Fibroblast of gingiva (primary cell): ENCODE measurements around the gene TENM4.
"Not testable (repeated sequence)": the region's sequence is repeated elsewhere in the genome, so short reads cannot be mapped to it uniquely, and the experiment has no call there.

Experiments
- DNase-seq: peaks from one replicate; pipeline ENCODE4 v3.0.0-alpha.2; 2011; ENCODE audit warnings: low read depth

Gene TENM4

DNA sequence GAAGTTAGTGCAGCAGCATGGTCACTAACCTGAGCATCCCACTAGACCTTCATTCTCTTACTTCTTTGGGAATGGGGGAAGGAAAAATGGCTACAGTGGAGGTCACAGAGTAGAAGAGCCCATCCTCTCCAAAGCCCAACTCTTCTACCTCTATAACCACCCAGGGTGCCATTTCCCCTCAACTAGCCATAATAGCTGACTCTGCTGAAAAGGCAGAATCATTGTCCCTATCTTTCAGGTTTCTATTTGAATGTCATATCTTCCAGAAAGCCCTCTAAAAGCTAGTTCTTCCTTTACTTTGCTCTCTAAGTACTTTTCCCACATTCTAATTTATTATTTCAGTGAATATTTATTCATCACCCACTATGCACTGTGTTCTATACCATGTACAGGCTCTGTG is 421.6 kb downstream of the TENM4 start:
- DNase-seq, result no peak

DNA sequence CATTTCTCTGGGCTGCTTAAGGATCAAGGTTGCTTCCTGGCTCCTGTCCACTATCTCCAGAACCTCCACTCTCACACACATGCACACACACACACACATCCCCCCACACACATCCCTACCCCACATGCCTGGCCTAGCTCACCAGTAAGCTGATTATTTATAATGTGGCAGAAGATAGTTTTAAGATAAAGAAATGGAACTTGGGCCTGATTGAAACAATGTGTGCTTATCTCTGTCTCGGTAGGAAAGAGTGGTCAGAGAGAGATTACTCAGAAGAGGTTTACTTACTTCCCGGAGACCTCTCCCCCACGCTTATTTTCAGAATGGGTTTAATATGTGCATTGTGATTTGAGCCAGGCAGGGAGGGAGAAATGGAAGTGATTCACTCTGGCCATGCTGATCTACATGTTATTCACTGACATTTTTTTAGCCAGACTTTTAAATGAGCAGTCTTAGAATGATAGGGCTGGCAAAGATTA is 422.4 kb downstream of the TENM4 start:
- no peak for DNase-seq

- DNase-seq, result no peak
These were observed 423.0 kb downstream of the TENM4 start for GRCh38 chr11:79017811-79018210.

- DNase-seq, result no peak
These were observed 427.3 kb downstream of the TENM4 start for GRCh38 chr11:79013509-79013908.

GRCh38 chr11:79011357-79011756 is 429.5 kb downstream of the TENM4 start:
- DNase-seq, result no peak

GRCh38 chr11:79007771-79008402 is 432.9 kb downstream of the TENM4 start:
- DNase-seq, result no peak

DNA sequence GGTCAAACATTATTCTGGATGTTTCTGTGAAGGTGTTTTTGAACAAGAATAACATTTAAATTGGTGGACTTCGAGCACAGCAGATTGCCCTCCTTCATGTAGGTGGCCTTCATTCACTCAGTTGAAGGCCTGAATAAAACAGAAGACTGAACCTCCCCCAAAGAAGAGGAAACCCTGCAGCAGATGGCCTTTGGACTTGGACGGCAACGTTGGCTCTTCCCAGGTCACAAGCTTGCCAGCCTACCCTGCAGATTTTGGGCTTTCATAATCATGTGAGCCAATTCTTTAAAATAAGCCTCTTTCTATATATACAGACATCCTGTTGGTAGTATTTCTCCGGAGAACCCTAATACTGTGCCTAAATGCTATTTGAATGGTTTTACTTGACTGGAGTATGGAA is 434.0 kb downstream of the TENM4 start:
- DNase-seq, result no peak

DNA sequence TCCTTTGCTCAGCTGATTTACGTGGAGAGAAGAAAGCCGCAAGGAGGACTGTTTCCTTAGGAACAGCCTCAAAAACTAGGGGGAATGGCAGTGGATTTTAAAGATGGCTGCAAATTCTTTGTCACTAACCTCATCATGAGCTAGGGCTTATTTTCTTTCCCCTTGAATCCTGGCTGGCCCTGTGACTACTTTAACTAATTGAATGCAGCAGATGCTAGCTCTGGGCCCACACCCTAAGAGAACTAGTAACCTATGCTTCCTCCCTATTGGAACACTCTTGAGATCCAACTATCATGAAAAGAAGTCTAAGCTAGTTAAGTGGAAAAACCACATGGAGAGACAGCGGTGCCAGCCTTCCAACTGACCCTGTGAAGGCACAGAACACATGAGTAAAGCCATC is 444.8 kb downstream of the TENM4 start:
- no peak for DNase-seq

DNA sequence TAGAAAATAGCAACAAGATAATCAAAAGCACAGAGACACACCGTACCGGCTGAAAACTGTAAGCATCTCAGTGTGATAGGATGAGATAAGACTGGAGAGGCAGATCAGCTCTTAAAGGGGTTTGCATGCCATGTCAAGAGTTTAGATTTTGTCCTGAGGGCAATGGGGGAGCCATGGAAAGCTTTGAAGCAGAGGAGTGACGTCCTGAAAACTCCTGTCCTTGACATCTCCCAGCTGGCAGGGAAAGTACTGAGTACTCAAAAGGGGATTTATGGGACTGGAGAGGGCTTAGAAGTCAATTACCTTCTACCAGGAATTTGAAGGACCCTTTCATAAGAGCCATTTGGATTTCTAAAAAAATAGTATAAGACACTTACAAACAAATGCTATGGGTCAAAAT is 445.7 kb downstream of the TENM4 start:
- DNase-seq, result no peak

DNA sequence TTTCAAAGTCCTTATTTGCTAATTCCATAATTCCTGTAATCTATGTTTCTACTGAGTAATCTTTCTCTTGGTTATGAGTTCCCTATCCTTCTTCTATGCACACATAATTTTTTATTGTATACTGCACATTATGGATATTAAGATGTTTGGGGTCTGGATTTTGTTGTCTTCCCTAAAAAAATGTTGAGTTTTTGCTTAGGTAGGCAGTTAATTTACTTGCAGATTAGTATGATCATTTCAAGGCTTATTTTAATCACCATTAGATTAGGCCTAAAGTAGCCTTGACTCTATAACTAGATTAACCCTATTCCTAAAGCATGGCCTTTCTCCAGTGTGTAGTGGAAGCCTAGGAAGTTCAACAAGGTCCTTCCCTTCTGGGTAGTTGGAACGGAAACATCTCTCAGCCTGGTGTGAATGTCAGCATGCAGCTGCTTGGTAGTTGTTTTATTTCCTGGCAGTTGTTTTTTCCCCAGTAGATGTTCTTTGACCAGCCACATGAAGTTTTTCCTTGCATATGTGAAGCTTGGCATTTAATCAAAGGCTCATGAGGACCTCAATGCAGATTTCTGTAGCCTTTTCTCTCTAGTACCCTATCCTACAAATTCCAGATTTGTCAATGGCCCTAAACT is 446.9 kb downstream of the TENM4 start:
- no peak for DNase-seq

DNA sequence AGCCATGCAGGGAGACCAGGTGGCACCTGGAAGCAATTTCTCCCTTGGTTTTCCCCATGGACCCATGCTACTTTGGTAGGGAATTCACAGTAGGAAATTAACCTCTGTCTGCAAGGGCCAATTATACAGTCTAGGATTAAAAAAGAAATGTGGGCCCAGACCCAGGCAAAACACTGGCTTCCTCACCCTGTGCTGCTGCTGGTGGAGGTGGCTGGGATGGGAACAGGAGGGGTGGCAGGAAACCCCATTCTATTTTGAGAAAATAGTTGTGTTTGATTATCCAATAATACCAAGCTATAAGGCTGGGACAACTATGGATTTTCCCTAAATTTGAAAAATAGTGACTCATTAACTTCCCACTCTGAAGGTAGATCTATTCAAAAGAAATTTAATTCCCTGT is 449.1 kb downstream of the TENM4 start:
- DNase-seq, result no peak

DNA sequence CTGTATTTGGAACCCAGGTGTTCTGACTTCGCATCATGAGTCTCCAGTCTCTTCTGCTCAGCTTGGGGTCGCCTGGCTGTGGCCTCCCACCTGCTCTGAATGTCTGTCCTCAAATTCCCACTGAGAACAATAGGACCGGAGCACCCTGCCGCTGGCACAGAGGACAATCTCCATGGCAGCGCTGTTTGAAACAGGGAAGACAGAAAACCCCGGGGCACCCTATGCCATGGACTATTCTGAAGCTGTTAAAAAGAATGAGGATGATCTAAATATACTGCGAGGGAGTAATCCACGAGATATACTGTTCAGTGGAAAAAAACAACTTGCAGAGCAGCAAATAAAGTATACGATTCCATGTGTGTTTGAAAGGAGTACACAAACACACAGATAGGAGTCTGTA is 450.6 kb downstream of the TENM4 start:
- DNase-seq, result no peak

DNA sequence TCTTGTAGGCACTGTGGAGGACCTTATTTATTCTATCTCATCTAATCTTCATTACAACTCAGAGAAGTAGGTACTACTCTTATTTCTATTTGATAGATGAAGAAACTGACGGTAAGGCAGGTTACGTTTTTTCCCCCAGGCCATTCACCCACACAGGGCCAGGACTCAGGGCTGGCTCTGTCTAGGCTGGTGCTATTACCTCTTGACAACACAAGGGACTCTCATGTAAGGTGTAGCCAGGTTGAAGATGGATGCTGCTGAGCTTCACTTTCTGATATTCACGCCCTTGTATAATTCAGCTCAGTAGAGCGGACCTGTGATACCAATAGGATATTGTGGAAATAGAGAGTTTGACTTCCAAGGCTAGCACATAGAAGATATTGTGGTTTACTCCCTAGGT is 453.1 kb downstream of the TENM4 start:
- no peak for DNase-seq

DNA sequence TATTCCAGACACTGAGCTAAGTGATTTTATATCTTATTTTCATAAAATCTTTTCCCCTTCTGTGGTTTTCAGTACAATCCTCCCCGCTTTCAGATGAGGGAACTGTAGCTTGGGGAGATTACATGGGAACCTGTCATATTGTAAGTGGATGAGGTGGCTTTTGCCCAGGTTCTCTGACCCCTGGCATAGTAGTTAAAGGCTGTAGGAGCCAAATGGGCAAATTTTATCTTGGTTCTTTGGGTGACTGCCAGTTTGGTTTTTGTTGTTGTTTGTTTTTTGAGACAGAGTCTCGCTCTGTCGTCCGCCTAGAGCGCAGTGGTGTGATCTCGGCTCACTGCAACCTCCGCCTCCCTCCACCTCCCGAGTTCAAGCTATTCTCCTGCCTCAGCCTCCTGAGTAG is 454.5 kb downstream of the TENM4 start:
- DNase-seq, result no peak

- no peak for DNase-seq
These were observed 455.2 kb downstream of the TENM4 start for GRCh38 chr11:78985663-78986062.

DNA sequence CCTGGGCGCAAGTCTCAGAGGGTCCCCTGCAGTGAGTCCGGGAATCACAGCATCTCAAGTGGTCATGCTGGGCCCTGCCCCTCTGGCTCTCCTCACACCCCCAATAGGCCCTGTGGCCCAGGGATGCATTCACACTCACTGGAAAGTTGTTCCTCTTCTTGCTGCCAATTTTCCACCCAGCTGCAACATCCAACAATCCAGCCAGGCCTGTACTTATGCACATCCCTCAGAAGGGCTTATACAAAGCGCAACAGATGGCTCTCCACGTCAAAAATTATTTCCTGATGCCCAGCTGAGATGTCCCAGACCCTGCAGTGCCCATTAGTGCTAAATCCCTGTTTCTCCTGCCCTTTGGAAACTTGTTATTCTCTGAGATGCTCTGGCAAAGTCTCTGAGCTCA is 458.4 kb downstream of the TENM4 start:
- no peak for DNase-seq

- no peak for DNase-seq
These were observed 459.7 kb downstream of the TENM4 start for GRCh38 chr11:78981153-78981552.

DNA sequence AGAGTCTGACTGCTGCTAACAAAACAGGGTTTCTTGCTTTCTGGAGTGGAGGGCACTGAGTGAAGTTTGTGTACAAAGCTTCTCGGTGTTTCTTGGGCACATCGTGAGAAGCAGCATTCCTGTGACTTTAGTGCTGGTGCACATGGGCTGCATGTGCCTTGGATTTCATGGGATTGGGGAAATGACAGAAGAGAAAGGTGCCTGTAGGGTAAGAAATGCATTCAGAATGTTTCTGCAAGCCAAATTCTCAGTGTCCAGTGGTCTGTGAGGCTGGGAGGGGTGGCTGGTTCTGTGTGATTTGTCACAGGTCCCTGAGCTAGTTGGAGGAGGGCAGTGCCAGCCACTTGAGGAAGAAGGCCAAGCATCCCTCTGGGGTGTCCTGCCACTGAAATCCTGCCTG is 462.0 kb downstream of the TENM4 start:
- no peak for DNase-seq

GRCh38 chr11:78977848-78978247 is 463.0 kb downstream of the TENM4 start:
- DNase-seq, result not testable (repeated sequence)

DNA sequence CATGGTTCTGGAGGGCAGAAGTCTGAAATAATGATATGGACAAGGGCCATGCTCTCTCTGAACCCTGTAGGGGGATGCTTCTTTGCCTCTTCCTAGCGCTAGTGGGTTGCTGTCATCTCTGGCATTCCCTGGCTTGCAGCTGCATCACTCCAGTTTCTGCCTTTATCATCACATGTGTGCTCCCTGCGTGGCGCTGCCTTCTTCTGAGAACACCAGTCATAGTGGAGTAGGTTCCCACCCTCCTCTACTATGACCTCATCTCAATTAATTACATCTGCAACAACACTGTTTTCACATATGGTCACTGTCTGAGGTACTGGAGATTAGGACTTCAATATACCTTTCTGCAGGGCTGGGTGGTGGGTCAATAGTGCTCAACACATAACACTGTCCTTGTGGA is 463.8 kb downstream of the TENM4 start:
- no peak for DNase-seq

GRCh38 chr11:78975081-78975480 is 465.7 kb downstream of the TENM4 start:
- no peak for DNase-seq

DNA sequence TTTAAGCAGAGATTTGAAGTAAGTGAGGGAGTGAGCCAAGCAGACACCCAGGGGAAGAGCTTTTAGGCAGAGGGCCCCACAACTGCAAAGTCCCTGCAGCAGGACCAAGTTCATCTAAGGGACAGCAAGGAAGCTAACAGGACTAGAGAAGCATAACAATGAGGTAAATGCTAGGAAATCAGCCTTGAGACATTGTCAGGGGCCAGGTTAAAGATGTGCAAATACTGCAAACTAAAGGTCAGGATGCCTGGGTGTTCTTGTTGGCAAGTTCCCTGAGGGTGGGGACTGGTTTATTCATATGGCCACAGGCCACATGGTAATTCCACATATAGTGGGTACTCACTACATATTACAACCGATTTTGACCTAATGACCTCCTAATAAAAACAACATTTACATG is 467.0 kb downstream of the TENM4 start:
- DNase-seq, result no peak

DNA sequence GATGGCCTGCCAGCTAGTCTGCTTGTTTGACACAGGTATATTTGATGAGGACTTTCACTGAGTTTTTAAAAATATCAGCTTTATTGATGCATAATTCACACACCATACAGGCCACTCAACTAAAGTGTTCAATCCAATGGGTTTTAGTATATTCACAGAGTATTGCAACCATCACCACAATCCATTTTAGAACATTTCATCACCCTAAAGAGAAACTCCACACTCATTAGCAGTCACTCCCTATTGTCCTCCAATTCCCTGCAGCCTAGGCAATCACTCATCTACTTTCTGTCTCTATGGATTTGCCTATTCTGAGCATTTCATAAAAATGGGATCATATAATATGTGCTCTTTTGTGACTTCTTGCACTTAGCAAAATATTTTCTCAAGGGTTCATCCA is 468.2 kb downstream of the TENM4 start:
- no peak for DNase-seq

DNA sequence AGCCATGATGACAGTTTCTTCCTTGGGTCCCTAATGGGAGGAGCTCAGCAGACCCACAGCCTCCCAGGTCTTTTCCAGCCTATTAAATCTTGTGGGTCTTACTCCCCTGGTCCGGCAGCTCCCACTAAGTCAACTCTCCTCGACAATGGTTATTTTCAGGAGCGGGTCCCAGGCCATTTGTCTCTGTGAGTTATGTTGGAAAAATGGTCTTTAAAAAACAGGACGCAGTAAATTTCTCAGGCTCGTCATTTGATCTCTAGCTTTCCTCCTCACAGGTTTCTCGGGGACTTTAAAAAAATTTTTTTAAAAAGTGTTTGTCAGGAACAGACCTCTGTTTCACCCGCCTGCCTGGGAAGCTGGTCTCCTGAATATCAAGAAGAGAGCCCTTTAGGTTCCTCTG is 468.7 kb downstream of the TENM4 start:
- no peak for DNase-seq
